Stimulated activated CD8-positive, alpha-beta memory T cell treated with anti-CD3 and anti-CD28 coated beads, Interleukin-4, amount 100 ng/mL, for 48 hours (primary cell): ENCODE results near the gene GFI1B.
"Not testable (repeated sequence)": the region's sequence is repeated elsewhere in the genome, so short reads cannot be mapped to it uniquely, and the experiment has no call there.

Experiments used
- DNase-seq: peaks from one replicate; pipeline ENCODE4 v3.0.0-alpha.2; 2020

The GFI1B gene

GRCh38 chr9:132970324-132971062, 8.0 kb upstream of the GFI1B start:
- no peak for DNase-seq

DNA sequence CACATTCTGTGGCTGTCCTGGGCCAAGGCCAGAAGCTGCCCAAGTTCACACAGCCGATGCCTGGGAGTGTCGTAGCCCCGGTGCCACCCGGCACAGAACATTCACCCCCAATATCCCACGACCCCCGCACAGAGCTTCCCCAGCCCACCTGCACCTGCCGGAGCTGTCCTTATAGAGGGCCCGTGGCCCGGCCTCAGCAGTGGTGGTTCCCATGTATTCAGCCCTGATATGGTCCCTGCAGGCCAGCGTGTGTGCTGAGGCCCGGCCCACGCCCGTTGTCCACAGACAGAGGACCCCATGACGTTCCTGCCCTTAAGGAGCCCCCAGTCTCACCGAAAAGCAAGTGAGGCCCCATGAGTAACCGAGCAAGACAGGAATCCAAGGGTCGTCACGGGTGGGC, 5.3 kb upstream of the GFI1B start:
- DNase-seq, result no peak

DNA sequence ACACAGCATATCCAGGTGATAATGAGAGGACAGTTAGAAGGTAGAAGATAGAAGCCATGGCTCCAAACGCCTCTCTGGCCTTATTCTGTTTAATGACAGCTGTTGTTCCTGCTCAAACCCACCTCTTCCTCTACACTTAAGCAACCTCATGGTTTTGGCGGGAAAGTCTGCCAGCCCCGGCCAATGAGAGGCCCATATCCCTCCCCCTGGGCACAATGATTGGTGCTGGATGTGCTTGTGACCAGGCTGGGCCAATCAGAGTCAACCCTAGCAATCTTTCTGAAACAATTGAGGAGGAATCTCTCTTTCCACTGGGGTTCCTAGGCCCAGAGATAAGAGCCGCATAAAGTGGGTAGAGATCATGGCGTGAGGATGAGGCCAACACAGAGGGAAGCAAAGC, 4.8 kb upstream of the GFI1B start:
- no peak for DNase-seq

GRCh38 chr9:132975961-132976360, 2.5 kb upstream of the GFI1B start:
- DNase-seq, result no peak

- DNase-seq, result no peak
Measured at GRCh38 chr9:132976571-132976970, 1.9 kb upstream of the GFI1B start.

GRCh38 chr9:132978112-132978450, 413 bp upstream of the GFI1B start:
- DNase-seq, result no peak

- no peak for DNase-seq
Measured at GRCh38 chr9:132980157-132980556, 1.7 kb downstream of the GFI1B start.

- no peak for DNase-seq
Measured at GRCh38 chr9:132982458-132982857, 4.0 kb downstream of the GFI1B start.

GRCh38 chr9:132983491-132984201, 5.2 kb downstream of the GFI1B start:
- no peak for DNase-seq

GRCh38 chr9:132984202-132985070, 5.9 kb downstream of the GFI1B start:
- no peak for DNase-seq

DNA sequence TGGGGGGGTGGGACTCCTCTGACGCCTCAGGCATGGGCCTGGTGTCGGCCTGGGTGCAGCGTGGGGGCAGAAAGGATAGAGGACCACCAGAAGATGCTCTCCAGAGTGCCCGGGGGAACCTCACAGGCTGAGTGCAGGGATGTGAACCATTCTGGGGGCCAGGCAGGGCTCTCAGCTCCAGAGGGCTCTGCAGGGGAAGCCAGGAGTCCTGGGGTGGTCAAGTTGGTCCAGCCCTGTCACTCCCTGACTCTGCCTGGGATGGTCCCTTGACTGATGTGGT, 6.5 kb downstream of the GFI1B start:
- DNase-seq, result no peak

DNA sequence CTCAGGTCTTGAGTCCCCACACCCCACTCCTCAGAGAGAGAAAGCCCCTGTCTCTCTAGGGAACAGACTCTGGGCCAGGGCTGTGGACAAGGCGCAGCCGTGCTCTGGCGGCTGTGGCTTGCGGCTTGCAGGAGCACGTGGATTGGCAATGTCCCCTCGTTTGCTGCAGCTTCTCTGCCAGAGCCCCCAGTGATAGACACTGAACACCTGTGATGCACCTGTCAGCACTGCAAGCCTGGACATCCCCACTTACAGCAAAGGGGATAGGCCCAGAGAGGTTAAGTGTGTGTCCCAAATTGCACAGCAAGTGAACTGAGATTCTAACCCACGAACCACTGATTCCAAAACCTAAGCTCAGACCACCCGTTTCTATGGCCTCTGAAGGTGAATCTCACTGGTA, 7.0 kb downstream of the GFI1B start:
- DNase-seq, result no peak

GRCh38 chr9:132986114-132986513, 7.6 kb downstream of the GFI1B start:
- DNase-seq, result no peak

DNA sequence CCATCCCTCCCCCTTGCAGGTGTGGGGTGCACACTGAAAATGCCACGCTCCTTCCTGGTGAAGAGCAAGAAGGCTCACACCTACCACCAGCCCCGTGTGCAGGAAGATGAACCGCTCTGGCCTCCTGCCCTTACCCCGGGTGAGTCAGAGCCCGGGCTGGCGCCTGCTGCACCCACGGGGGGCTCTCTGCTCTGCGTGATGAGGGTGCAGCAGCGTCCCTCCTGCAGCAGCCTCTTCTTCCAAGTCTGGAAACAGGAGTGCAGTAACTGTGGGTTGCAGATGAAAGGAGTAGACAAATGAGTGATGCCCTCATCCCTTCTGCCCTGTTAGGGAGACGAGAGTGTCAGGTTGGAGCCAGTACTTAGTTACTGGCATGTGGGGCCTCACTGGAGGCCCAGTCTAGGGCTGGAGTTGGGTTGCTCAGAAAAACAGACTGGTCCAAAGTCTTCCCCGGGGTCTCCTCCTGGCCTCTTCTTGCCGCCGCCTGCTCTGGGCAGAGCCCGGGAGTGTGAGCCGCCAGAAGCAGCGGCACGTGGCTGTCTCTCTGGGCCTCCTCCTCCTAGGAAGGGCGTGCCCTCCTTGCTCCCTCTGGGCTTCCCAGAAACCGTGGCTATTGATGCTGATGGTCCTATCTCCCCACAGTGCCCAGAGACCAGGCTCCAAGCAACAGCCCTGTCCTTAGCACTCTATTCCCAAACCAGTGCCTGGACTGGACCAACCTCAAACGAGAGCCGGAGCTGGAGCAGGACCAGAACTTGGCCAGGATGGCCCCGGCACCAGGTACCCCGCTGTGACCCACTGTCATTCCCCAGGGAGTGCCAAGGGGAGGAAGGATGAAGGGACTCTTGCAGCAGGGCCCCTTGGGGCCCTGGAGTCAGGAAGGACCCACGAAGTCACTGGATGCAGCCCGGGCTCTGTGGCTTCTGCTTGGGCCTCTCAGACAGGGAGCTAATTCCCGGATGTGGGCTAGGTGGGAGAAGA, 8.4 kb downstream of the GFI1B start:
- no peak for DNase-seq

- DNase-seq, result no peak
Measured at GRCh38 chr9:132988244-132989013, 9.9 kb downstream of the GFI1B start.

DNA sequence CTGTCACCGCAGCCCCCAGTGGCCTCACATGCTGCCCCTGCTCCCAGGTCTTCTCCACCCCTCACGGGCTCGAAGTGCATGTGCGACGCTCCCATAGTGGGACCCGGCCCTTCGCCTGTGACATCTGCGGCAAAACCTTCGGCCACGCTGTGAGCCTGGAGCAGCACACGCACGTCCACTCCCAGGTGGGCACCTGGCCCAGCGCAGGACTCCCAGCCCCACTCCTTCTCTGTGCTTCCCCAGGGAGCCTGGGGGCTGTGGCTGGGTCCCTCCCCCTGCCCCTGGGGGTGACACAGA, 10.5 kb downstream of the GFI1B start:
- DNase-seq, result no peak

GRCh38 chr9:132989414-132989996, 11.0 kb downstream of the GFI1B start:
- no peak for DNase-seq

GRCh38 chr9:132989998-132990557, 11.6 kb downstream of the GFI1B start:
- DNase-seq, result not testable (repeated sequence)

DNA sequence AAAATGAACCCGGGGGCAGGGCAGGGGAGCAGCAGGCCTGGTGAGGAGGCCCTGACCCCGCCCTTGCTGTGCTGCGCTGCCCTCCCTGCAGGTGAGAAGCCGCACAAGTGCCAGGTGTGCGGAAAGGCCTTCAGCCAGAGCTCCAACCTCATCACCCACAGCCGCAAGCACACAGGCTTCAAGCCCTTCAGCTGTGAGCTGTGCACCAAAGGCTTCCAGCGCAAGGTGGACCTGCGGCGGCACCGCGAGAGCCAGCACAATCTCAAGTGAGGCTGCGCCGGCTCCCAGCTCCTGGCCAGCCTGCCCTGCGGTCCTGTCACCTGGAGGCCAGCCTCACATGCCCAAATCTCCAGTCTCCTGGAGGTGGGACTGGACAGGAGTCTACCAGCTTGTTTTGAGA, 12.3 kb downstream of the GFI1B start:
- no peak for DNase-seq

DNA sequence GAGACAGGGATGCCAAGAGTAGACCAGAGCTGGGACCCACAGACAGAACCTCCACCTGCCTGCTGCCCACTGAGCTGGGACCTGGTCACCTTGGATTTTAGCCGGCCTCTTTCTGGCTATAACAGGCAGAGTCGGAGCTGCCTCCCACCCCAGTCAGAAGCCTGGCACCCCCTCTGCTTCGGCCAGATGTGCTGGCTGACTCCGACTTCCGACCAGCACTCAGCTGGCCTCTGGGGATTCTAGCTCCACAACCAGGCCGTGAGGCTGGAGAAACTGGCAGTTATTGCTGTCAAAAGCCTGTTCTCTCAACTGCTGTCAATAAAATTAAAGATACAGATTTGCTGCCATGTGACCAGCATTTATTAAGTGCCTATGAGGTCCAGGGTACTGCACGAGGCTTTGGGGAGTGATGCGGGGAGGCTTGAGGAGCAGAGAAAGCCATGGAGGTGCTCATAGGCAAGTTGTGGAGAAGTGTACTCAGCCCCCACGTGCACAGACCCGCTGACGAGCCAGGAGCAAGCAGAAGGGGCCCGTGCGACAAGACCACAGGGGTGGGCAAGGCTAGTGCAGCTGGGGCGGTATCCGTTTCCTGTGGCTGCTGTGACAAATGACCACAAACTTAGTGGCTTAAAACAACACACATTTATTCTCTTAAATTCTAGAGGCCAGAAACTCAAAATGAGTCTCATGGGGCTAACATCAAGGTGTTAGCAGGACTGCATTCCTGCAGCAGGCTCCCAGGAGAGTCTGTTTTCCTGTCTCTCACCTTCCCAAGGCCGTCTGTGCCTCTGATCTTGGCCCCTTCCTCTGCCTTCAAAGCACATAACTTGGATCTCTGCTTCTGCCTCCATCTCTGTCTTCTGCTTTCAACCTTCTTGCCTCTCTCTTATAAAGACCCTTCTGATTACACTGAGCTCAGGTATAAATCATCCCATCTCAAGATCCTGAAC, 13.1 kb downstream of the GFI1B start:
- no peak for DNase-seq
